Heart left ventricle (tissue), 16 donors: ENCODE results near the gene APBB1. TPM values are rescaled to one million over a fixed set of nuclear protein-coding genes. Genes with fewer than 3 reads are reported as not detected.

Source experiments
- ATAC-seq, 4 donors: fragments of 200-7000 bp; cut with Tn5 transposase; one replicate each; pipeline ENCODE4 v1.9.1; 2020 to 2022; ENCODE audit warnings: moderate library complexity in 4 of 4, mild to moderate bottlenecking in 3 of 4, moderate number of reproducible peaks in 1 of 4
- DNase-seq, 5 donors: peaks; one replicate each; pipeline ENCODE4 v3.0.0-alpha.2; 2020
- H3K27ac ChIP-seq, 12 donors: fragments of 200-600 bp; sonication (generic) in 4 of 12; one replicate each; pipeline versions ENCODE4 v1.5.0 to v1.8.0; 2016 to 2022; ENCODE audit warnings: mild to moderate bottlenecking in 2 of 12
- H3K27me3 ChIP-seq, 9 donors: fragments of 200-600 bp; sonication (generic) in 2 of 9; one replicate each; pipeline versions ENCODE4 v1.5.1 to v1.8.0; 2016 to 2022; ENCODE audit warnings: mild to moderate bottlenecking in 3 of 9
- H3K36me3 ChIP-seq, 9 donors: fragments of 200-600 bp; sonication (generic) in 2 of 9; one replicate each; pipeline versions ENCODE4 v1.5.0 to v1.8.0; 2018 to 2022; ENCODE audit warnings: mild to moderate bottlenecking in 2 of 9
- H3K4me1 ChIP-seq, 12 donors: fragments of 200-600 bp; sonication (generic) in 4 of 12; one replicate each; pipeline versions ENCODE4 v1.5.0 to v1.8.0; 2016 to 2022; ENCODE audit warnings: mild to moderate bottlenecking in 3 of 12
- H3K4me3 ChIP-seq, 12 donors: fragments of 200-600 bp; sonication (generic) in 4 of 12; one replicate each; pipeline versions ENCODE4 v1.5.0 to v1.8.0; 2017 to 2022; ENCODE audit warnings: mild to moderate bottlenecking in 9 of 12, moderate library complexity in 4 of 12
- H3K9me3 ChIP-seq, 12 donors: fragments of 200-600 bp; sonication (generic) in 4 of 12; one replicate each; pipeline versions ENCODE4 v1.5.0 to v1.8.0; 2016 to 2022; ENCODE audit warnings: mild to moderate bottlenecking in 1 of 12
- CTCF ChIP-seq, 12 donors: fragments of 200-600 bp; sonication (generic) in 4 of 12; IDR thresholded peaks; one replicate each; pipeline versions ENCODE4 v1.5.0 to v1.8.0; 2018 to 2022; ENCODE audit warnings: antibody characterized with exemption in 12 of 12, mild to moderate bottlenecking in 5 of 12
- POLR2A ChIP-seq, 2 donors: fragments of 450-650 bp; IDR thresholded peaks; one replicate each; pipeline ENCODE4 v1.6.1; 2017; ENCODE audit warnings: antibody characterized with exemption in 2 of 2, mild to moderate bottlenecking in 2 of 2, moderate library complexity in 2 of 2
- WGBS, 4 donors: extraction: QIAGEN DNeasy Blood & Tissue Kit in 2 of 4; methylation state at CpG; one replicate each; pipeline versions ENCODE4 v1.1.5 to v1.1.7; 2013 to 2018; 5-methylcytosine and 5-hydroxymethylcytosine counted together
- intact Hi-C, 10 donors: fragments of 100-400 bp; cut with DNase I; formaldehyde crosslinking; loops; one replicate each; pipeline versions ENCODE4 v1.11.1 to v1.14.2; 2022
- polyA plus RNA-seq, 2 donors: library from polyadenylated mRNA; stranded (reverse); fragments of 200-250 nt; gene quantifications; one replicate each; pipeline ENCODE4 v1.2.3, GENCODE V29; 2013
- total RNA-seq, 9 donors: library from RNA; depleted of rRNA in 2 of 9; stranded (reverse); fragments of >200 nt in 2 of 9; fragmentation: NEBNext Ultra II Directional in 3 of 9; extraction: Animal tissue kit (Norgen Biotek cat#: 25700) in 3 of 9; gene quantifications; one replicate each; pipeline versions ENCODE4 v1.1.0 to v1.2.4, GENCODE V29; 2016 to 2023
- donor health status: ischemic (EF 13 %, LVEDD 7.1; RV severe dilation, severe dysfunction).
- donor health status: healthy with polysubstance abuse.
- donor health status: DM: no; HTN: yes; CAD: no.
- donor health status: DM: no; HTN: no; CAD: no.
- donor health status: ischemic (EF 25% LVEDD 6.9; RV normal size, moderate dysfunction).
- donor health status: ischemic (EF 25% LVEDD 5.7; RV mildly dilated, moderate dysfunction).
- donor health status: healthy.
- donor health status: DM: yes; HTN: yes; CAD: no.
- donor health status: ischemic (EF 35%, LVEDD 5.7; RV mildly dilated, moderate dysfunction).
- donor health status: nonischemic (EF 11% LVEDD 7.7; RV severe dilation, severe dysfunction).
- donor health status: DM: yes; HTN: yes; CAD: no.
- donor health status: PGD.
- donor health status: ischemic (EF 29% LVEDD 5.4; RV normal size, mild dysfunction).
- donor health status: nonischemic (EF 23%, LVEDD 6.1; RV moderate dilation, normal function).

The APBB1 gene
- total and polyA plus RNA-seq, 11 donors: 50.3 to 103 (median 83.5) TPM

DNA sequence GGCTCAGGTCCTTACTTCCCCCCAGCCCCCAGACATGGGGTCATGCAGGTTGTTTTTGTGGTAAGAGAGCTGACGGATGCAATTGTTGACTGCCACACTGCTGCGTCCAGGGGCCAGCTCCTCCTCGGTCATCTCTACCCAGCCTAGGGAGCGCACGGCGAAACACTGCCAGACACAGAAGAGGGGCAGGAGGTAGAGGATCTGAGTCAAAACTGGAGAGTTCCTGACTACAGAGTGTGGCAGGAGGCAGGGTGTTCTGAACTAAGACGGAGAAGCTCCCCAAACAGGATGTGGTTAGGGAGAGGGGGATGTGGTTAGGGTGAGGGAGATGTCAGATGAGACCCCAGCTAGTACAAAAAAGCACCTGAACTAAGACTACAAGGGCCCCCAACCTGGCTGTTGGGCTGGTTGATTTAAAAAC lies 16.3 kb downstream of the APBB1 start:
- WGBS, 4 donors: 83 to 93% (median 85%) methylated on average over 7 of the region's 7 CpGs
- ATAC-seq (no peak), DNase-seq (no peak)
- Histone ChIP-seq H3K27me3 (no peaks in the 10 kb centered on the region), H3K36me3 (peaks cover 0 to 55% (median 34%) of the 10 kb centered on the region in 9 donors), H3K4me3 (no peak overlapping the region), H3K4me1 (peaks cover 0 to 18% (median 2%) of the 10 kb centered on the region in 12 donors), H3K9me3 (no peaks in the 10 kb centered on the region), H3K27ac (peak overlapping the region in 1 of 12 donors; percentile 64)
- intact Hi-C loops: no loop called here
- TF ChIP-seq POLR2A (IDR thresholded peaks at IDR 0.05): no peak
- no peak for TF ChIP-seq CTCF (IDR thresholded peaks at IDR 0.05)

DNA sequence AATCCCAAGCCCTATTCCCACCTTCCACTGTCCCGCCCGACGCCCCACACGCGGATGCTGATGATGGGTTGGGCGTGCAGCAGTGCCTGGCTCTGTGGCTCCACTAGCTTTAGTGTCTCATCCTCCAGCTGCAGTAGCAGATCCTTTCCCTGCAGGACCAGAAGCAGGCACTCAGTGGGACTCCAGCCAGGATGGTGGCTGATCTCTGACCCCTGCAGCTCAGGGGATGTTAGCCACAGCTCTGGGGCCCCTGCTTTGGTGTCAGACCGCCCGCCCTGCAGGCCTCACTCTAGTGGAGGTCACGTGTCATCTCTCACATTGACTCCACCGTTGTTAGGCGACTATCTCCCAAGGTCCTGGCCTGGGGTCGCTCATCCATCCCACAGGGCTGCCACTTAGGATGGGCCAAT lies 16.8 kb downstream of the APBB1 start:
- Histone ChIP-seq H3K4me3 (no peak overlapping the region), H3K27me3 (no peaks in the 10 kb centered on the region), H3K4me1 (peaks cover 0 to 18% (median 5%) of the 10 kb centered on the region in 12 donors), H3K36me3 (peaks cover 0 to 60% (median 36%) of the 10 kb centered on the region in 9 donors), H3K9me3 (no peaks in the 10 kb centered on the region), H3K27ac (peak overlapping the region in 1 of 12 donors; percentile 64)
- intact Hi-C loops: no loop called here
- no peak for ATAC-seq
- DNase-seq: no peak
- no peak for TF ChIP-seq POLR2A (IDR thresholded peaks at IDR 0.05)
- no peak for TF ChIP-seq CTCF (IDR thresholded peaks at IDR 0.05)
- 78 to 88% (median 83%) methylated on average over 11 to 12 of the region's 12 CpGs for WGBS, 4 donors

DNA sequence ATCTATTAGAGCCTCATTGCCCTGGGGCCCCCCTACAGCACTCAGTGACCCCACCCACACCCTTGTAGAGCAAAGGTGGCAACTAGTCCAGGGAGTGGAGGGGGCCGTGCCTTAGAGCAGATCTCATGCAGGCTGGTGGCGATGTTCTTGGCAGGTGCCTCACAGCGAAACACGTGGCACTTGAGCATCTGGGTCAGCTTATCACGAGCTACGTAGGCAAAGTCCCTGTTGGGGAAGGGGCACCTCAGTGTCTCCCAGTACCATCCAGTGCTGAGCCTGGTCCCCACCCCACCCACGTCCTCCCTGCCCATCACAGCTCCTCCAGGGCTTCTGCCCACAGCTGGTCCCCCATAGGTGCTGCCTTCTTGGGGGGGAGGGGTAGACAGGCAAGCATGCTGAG lies 17.4 kb downstream of the APBB1 start:
- H3K36me3 ChIP-seq: peaks cover 0 to 62% (median 36%) of the 10 kb centered on the region in 9 donors

More for the DNA sequence above, 17.4 kb downstream of the APBB1 start:
- Histone ChIP-seq H3K27me3 (no peaks in the 10 kb centered on the region), H3K27ac (no peak overlapping the region), H3K9me3 (no peaks in the 10 kb centered on the region), H3K4me1 (peaks cover 0 to 18% (median 6%) of the 10 kb centered on the region in 12 donors), H3K4me3 (no peak overlapping the region)
- TF ChIP-seq POLR2A (IDR thresholded peaks at IDR 0.05) (no peak), CTCF (IDR thresholded peaks at IDR 0.05) (no peak)
- ATAC-seq (peak in 3 of 4 donors; percentile 14 to 41 (median 26)), DNase-seq (no peak)
- 47 to 75% (median 64%) methylated on average over 6 to 7 of the region's 7 CpGs for WGBS, 4 donors
- intact Hi-C loops: no loop called here
